H1 (cell line): Measurements from ENCODE around the gene CDC42EP2. TPM values are rescaled to one million over a fixed set of nuclear protein-coding genes. Genes with fewer than 3 reads are reported as not detected.
A peak's percentile ranks its signal among the peaks of the same experiment; 100 is the strongest.

Source experiments
- CTCF ChIA-PET: fragments of 300-600 bp; sonication (Branson Sonifier 250); formaldehyde crosslinking; loops from one replicate; lab custom pipeline; 2021; ENCODE audit not compliant: partially characterized antibody; lab: Charles Lee
- POLR2A ChIA-PET: fragments of 300-600 bp; sonication (Branson Sonifier 250); formaldehyde crosslinking; loops from one replicate; lab custom pipeline; 2021; ENCODE audit warnings: inconsistent platforms; ENCODE audit not compliant: partially characterized antibody; lab: Charles Lee
- DNase-seq, 2 experiments: peaks; one replicate each; pipeline versions ENCODE4 v3.0.0 to v3.0.0-alpha.2; 2010 to 2022; ENCODE audit warnings: low spot score in 2 of 2, low read depth in 1 of 2, mixed read lengths in 1 of 2
- FAIRE-seq: peaks from 2 replicates; lab custom pipeline; 2011; peaks lifted over from hg19 to GRCh38; lab: Jason Lieb, UNC
- H2AFZ ChIP-seq: 2 replicates; pipeline ENCODE4 v1.8.1; 2012; ENCODE audit warnings: low read length, inconsistent platforms
- H2AK5ac ChIP-seq: 2 replicates; pipeline ENCODE4 v1.6.1; 2013; ENCODE audit warnings: low read depth, low read length
- H2BK120ac ChIP-seq: replicated peaks from 2 replicates; pipeline ENCODE3; 2013; ENCODE audit warnings: low read depth, low read length, inconsistent platforms
- H2BK12ac ChIP-seq: 2 replicates; pipeline ENCODE4 v1.6.1; 2013; ENCODE audit warnings: low read depth, low read length
- H2BK15ac ChIP-seq: 2 replicates; pipeline ENCODE4 v1.6.1; 2013; ENCODE audit warnings: low read length
- H2BK20ac ChIP-seq: 2 replicates; pipeline ENCODE4 v1.6.1; 2013; ENCODE audit warnings: low read length
- H2BK5ac ChIP-seq: 2 replicates; pipeline ENCODE4 v1.6.1; 2013; ENCODE audit warnings: low read depth, low read length
- H3K14ac ChIP-seq: 2 replicates; pipeline ENCODE4 v1.6.1; 2013; ENCODE audit warnings: inconsistent platforms; ENCODE audit not compliant: insufficient read length
- H3K18ac ChIP-seq: 2 replicates; pipeline ENCODE4 v1.6.1; 2013; ENCODE audit warnings: low read length; ENCODE audit errors: extremely low read depth
- H3K23ac ChIP-seq: 2 replicates; pipeline ENCODE4 v1.6.1; 2013; ENCODE audit warnings: inconsistent platforms; ENCODE audit not compliant: insufficient read length
- H3K23me2 ChIP-seq: 2 replicates; pipeline ENCODE4 v1.6.1; 2013; ENCODE audit warnings: low read depth, low read length
- H3K27ac ChIP-seq: 2 replicates; pipeline ENCODE4 v1.6.1; 2011; ENCODE audit warnings: low read depth, low read length, inconsistent platforms
- H3K27me3 ChIP-seq, 4 experiments: replicated peaks in 1 of 4; 1 replicate in 1 of 4; 2 replicates in 3 of 4; pipeline versions ENCODE4 v1.6.1 to v1.8.1; 2011 to 2013; ENCODE audit warnings: low read length in 3 of 4, mild to moderate bottlenecking in 3 of 4, inconsistent platforms in 2 of 4, mixed read lengths in 2 of 4, moderate library complexity in 1 of 4; ENCODE audit not compliant: control insufficient read depth in 3 of 4, insufficient read depth in 3 of 4; ENCODE audit errors: extremely low read depth in 1 of 4
- H3K36me3 ChIP-seq, 4 experiments: 2 replicates each; pipeline versions ENCODE4 v1.6.1 to v1.8.1; 2011 to 2013; ENCODE audit warnings: mild to moderate bottlenecking in 4 of 4, low read length in 3 of 4, moderate library complexity in 2 of 4, control low read depth in 1 of 4, inconsistent platforms in 1 of 4; ENCODE audit not compliant: insufficient read depth in 4 of 4, control insufficient read depth in 2 of 4
- H3K4ac ChIP-seq: replicated peaks from 2 replicates; pipeline ENCODE3; 2013; ENCODE audit warnings: low read length, low read depth, mixed read lengths, inconsistent platforms; ENCODE audit not compliant: insufficient read length
- H3K4me1 ChIP-seq, 4 experiments: replicated peaks in 1 of 4; 1 replicate in 1 of 4; 2 replicates in 3 of 4; pipeline versions ENCODE4 v1.6.1 to v1.8.1; 2011 to 2013; ENCODE audit warnings: low read length in 3 of 4, inconsistent platforms in 2 of 4, mixed read lengths in 1 of 4; ENCODE audit not compliant: insufficient read depth in 4 of 4, control insufficient read depth in 3 of 4
- H3K4me2 ChIP-seq, 2 experiments: 2 replicates each; pipeline versions ENCODE4 v1.6.1 to v1.8.1; 2011 to 2013; ENCODE audit warnings: low read depth in 2 of 2, low read length in 2 of 2, control low read depth in 1 of 2, inconsistent platforms in 1 of 2, mild to moderate bottlenecking in 1 of 2; ENCODE audit not compliant: insufficient read depth in 1 of 2
- H3K4me3 ChIP-seq, 4 experiments: fragments of 200-600, 300-600 bp in 1 of 4; sonication (generic), shearing (Covaris generic), sonication (Bioruptor Twin) in 1 of 4; 2 replicates each; pipeline versions ENCODE4 v1.5.1 to v1.8.1; 2011 to 2016; ENCODE audit warnings: low read length in 4 of 4, low read depth in 3 of 4, control low read depth in 2 of 4, inconsistent platforms in 2 of 4, mild to moderate bottlenecking in 2 of 4, mixed read lengths in 1 of 4, moderate library complexity in 1 of 4; ENCODE audit not compliant: insufficient read depth in 2 of 4; ENCODE audit errors: extremely low read depth in 1 of 4
- H3K56ac ChIP-seq: replicated peaks from 2 replicates; pipeline ENCODE3; 2013; ENCODE audit warnings: low read depth, mild to moderate bottlenecking, mixed read lengths, low read length, inconsistent platforms; ENCODE audit not compliant: insufficient read length
- H3K79me1 ChIP-seq: 2 replicates; pipeline ENCODE4 v1.6.1; 2013; ENCODE audit warnings: low read depth, low read length, control low read depth
- H3K79me2 ChIP-seq, 2 experiments: 2 replicates each; pipeline versions ENCODE4 v1.6.1 to v1.8.1; 2012 to 2013; ENCODE audit warnings: low read length in 2 of 2, mild to moderate bottlenecking in 2 of 2, inconsistent platforms in 1 of 2; ENCODE audit not compliant: insufficient read depth in 2 of 2, control insufficient read depth in 1 of 2
- H3K9ac ChIP-seq, 4 experiments: replicated peaks in 1 of 4; 1 replicate in 1 of 4; 2 replicates in 3 of 4; pipeline versions ENCODE4 v1.6.1 to v1.8.1; 2011 to 2013; ENCODE audit warnings: low read depth in 3 of 4, low read length in 3 of 4, control low read depth in 2 of 4, mild to moderate bottlenecking in 2 of 4, moderate library complexity in 2 of 4, inconsistent platforms in 1 of 4; ENCODE audit errors: extremely low read depth in 1 of 4
- H3K9me3 ChIP-seq, 2 experiments: 2 replicates each; pipeline versions ENCODE4 v1.6.1 to v1.8.1; 2012 to 2013; ENCODE audit warnings: mild to moderate bottlenecking in 2 of 2, moderate library complexity in 2 of 2, control low read depth in 1 of 2, inconsistent platforms in 1 of 2, low read depth in 1 of 2, low read length in 1 of 2, mixed read lengths in 1 of 2; ENCODE audit not compliant: insufficient read depth in 2 of 2
- H4K20me1 ChIP-seq, 2 experiments: replicated peaks in 1 of 2; 2 replicates each; pipeline versions ENCODE3 to v1.8.1; 2011 to 2013; ENCODE audit warnings: inconsistent platforms in 2 of 2, low read length in 2 of 2, mild to moderate bottlenecking in 1 of 2; ENCODE audit not compliant: insufficient read depth in 2 of 2, control insufficient read depth in 1 of 2
- H4K5ac ChIP-seq: 2 replicates; pipeline ENCODE4 v1.6.1; 2013; ENCODE audit warnings: low read length, low read depth, mixed read lengths, inconsistent platforms; ENCODE audit not compliant: insufficient read length
- H4K8ac ChIP-seq: 2 replicates; pipeline ENCODE4 v1.8.0; 2013; ENCODE audit warnings: mild to moderate bottlenecking, moderate library complexity, low read length, inconsistent platforms; ENCODE audit not compliant: insufficient read depth; ENCODE audit errors: extremely low read depth
- H4K91ac ChIP-seq: replicated peaks from 2 replicates; pipeline ENCODE3; 2013; ENCODE audit warnings: low read length, mixed read lengths, inconsistent platforms; ENCODE audit not compliant: insufficient read length
- ASH2L ChIP-seq: fragments of 200-600, 300-600 bp; sonication (generic); IDR thresholded peaks from one replicate; pipeline ENCODE4 v1.7.1; 2017; ENCODE audit warnings: low read length
- BACH1 ChIP-seq: IDR thresholded peaks from 2 replicates; pipeline ENCODE4 v1.6.1; 2012; ENCODE audit warnings: low read length, improper control_type of control experiment
- CHD2 ChIP-seq: IDR thresholded peaks from 2 replicates; pipeline ENCODE4 v1.6.1; 2012; ENCODE audit warnings: low read length, improper control_type of control experiment
- EGR1 ChIP-seq: IDR thresholded peaks from 2 replicates; pipeline ENCODE4 v1.6.1; 2011; ENCODE audit warnings: low read depth, low read length, borderline replicate concordance
- JUN ChIP-seq: IDR thresholded peaks from 2 replicates; pipeline ENCODE4 v1.6.1; 2011; ENCODE audit warnings: low read depth, mild to moderate bottlenecking, improper control_type of control experiment, low read length
- JUND ChIP-seq: IDR thresholded peaks from 2 replicates; pipeline ENCODE4 v1.6.1; 2011; ENCODE audit warnings: mild to moderate bottlenecking, improper control_type of control experiment, low read length
- RBBP5 ChIP-seq: IDR thresholded peaks from 2 replicates; pipeline ENCODE4 v1.7.1; 2012; ENCODE audit warnings: low read depth, mild to moderate bottlenecking, inconsistent platforms, low read length, moderate library complexity, borderline replicate concordance
- WGBS, 2 experiments: shearing (Covaris generic) in 1 of 2; methylation state at CpG; one replicate each; pipeline versions ENCODE4 v1.1.6 to v1.1.7; 2013 to 2015; ENCODE audit warnings: low lambda C conversion rate in 2 of 2, mixed read lengths in 2 of 2, inconsistent platforms in 1 of 2, low coverage in 1 of 2, missing lambda C conversion rate in 1 of 2; ENCODE audit not compliant: insufficient replicate concordance in 2 of 2, insufficient coverage in 1 of 2, insufficient read length in 1 of 2; ENCODE audit errors: extremely low coverage in 1 of 2, missing lambda C conversion rate in 1 of 2; 5-methylcytosine and 5-hydroxymethylcytosine counted together
- polyA plus RNA-seq, 7 experiments: library from polyadenylated mRNA; depleted of rRNA in 3 of 7; stranded (reverse) in 5 of 7; unstranded in 2 of 7; fragments of >200 nt in 5 of 7; fragments of 200-250 nt in 2 of 7; gene quantifications; 1 replicate in 5 of 7; 2 replicates in 1 of 7; 4 replicates in 1 of 7; pipeline versions ENCODE4 v1.2.1 to v1.2.3, GENCODE V29; 2011 to 2013; ENCODE audit warnings: missing spikeins in 2 of 7, mixed read lengths in 2 of 7
- total RNA-seq: library from RNA; stranded (reverse); fragmentation: NEBNext Ultra II Directional; extraction: Animal tissue kit (Norgen Biotek cat#: 25700); gene quantifications from 2 replicates; pipeline ENCODE4 v1.2.1, GENCODE V29; 2021

CDC42EP2 gene
- total and polyA plus RNA-seq, 2 of the 8 experiments (the other 6 are each of a cell fraction or from before 2014, with no cell fraction given), result 11.8 to 13.3 TPM

- CTCF ChIA-PET, result interaction anchor here (0.9 to 52.8 kb wide), 4 partner anchors 10 to 34 kb away, joined by 3 to 1179 read pairs (median 112); partner anchors contain the start of gene DPF2
- TF ChIP-seq JUN (no peak), RBBP5 (no peak), ASH2L (no peak), BACH1 (no peak), CHD2 (no peak), JUND (no peak), EGR1 (no peak)
- TF ChIP-seq, all 59 proteins: peak for 0
- Histone ChIP-seq H3K9ac (no peak overlapping the region), H2AK5ac (no peak overlapping the region), H3K4me3 (no peak overlapping the region), H2BK12ac (no peak overlapping the region), H2BK20ac (no peak overlapping the region), H3K56ac (no peak overlapping the region), H4K20me1 (peaks cover 9 to 16% of the 10 kb centered on the region in 2 experiments), H2BK120ac (no peak overlapping the region), H3K4ac (no peak overlapping the region), H4K8ac (no peak overlapping the region), H3K9me3 (no peaks in the 10 kb centered on the region), H2BK5ac (0 out of 2 replicates have a peak overlapping the region, but pooled peaks have one; percentile 35), H4K91ac (no peak overlapping the region), H2BK15ac (no peak overlapping the region), H3K18ac (no peak overlapping the region), H3K4me2 (no peak overlapping the region), H3K79me2 (peaks cover 0 to 16% of the 10 kb centered on the region in 2 experiments; a peak in 2 of 4 replicates), H3K23ac (no peak overlapping the region), H3K4me1 (peaks cover 0 to 13% (median 9%) of the 10 kb centered on the region in 4 experiments; a peak in 6 of 7 replicates), H3K36me3 (peaks cover 0 to 17% (median 7%) of the 10 kb centered on the region in 4 experiments; a peak in 7 of 8 replicates), H4K5ac (no peak overlapping the region), H3K23me2 (no peaks in the 10 kb centered on the region), H3K79me1 (peaks cover 12% of the 10 kb centered on the region), H3K27me3 (no peaks in the 10 kb centered on the region), H3K27ac (no peak overlapping the region), H3K14ac (no peak overlapping the region), H2AFZ (no peak overlapping the region)
- no peak for FAIRE-seq
- no peak for DNase-seq
- 94% methylated on average over 13 of the region's 15 CpGs; no CpG with 5 or more reads in 1 of the 2 experiments for WGBS, 2 experiments
- POLR2A ChIA-PET, result interaction anchor here (0.9 to 20.9 kb wide), 5 partner anchors 8 to 44 kb away, joined by 3 to 208 read pairs (median 3); partner anchors contain the start of genes CDC42EP2 and DPF2
Observed at GRCh38 chr11:65321076-65321475, 6.4 kb downstream of the CDC42EP2 start.
